GM23338 (cell line): Measurements from ENCODE around the gene ALG14. TPM values are rescaled to one million over a fixed set of nuclear protein-coding genes. Genes with fewer than 3 reads are reported as not detected.

Source experiments
- ATAC-seq: fragments of 200-7000 bp; cut with Tn5 transposase; 3 replicates; pipeline ENCODE4 v1.9.1; 2020
- DNase-seq: peaks from one replicate; pipeline ENCODE4 v3.0.0-alpha.2; 2015; ENCODE audit warnings: low spot score
- H2AFZ ChIP-seq: fragments of 200-600 bp; sonication (generic); 2 replicates; pipeline ENCODE4 v1.8.0; 2016; ENCODE audit warnings: antibody characterized with exemption, mild to moderate bottlenecking, moderate library complexity
- H3F3A ChIP-seq: fragments of 200-600 bp; sonication (generic); replicated peaks from 2 replicates; pipeline ENCODE4 v1.8.0; 2017; ENCODE audit warnings: antibody characterized with exemption, mixed run types, low read depth
- H3K27ac ChIP-seq: fragments of 200-600 bp; sonication (generic); 2 replicates; pipeline ENCODE4 v1.6.1; 2016; ENCODE audit warnings: low read depth
- H3K27me3 ChIP-seq: fragments of 200-600 bp; sonication (generic); 2 replicates; pipeline ENCODE4 v1.8.0; 2016; ENCODE audit warnings: mild to moderate bottlenecking, mixed run types, moderate library complexity; ENCODE audit not compliant: insufficient read depth
- H3K36me3 ChIP-seq: fragments of 200-600 bp; sonication (generic); 2 replicates; pipeline ENCODE4 v1.8.0; 2016; ENCODE audit warnings: mild to moderate bottlenecking; ENCODE audit not compliant: insufficient read depth
- H3K4me1 ChIP-seq: fragments of 200-600 bp; sonication (generic); 2 replicates; pipeline ENCODE4 v1.8.0; 2016; ENCODE audit warnings: mild to moderate bottlenecking, moderate library complexity; ENCODE audit not compliant: insufficient read depth
- H3K4me2 ChIP-seq: fragments of 200-600 bp; sonication (generic); 2 replicates; pipeline ENCODE4 v1.7.1; 2017; ENCODE audit warnings: mixed run types
- H3K4me3 ChIP-seq: fragments of 200-600 bp; sonication (generic); 2 replicates; pipeline ENCODE4 v1.6.1; 2016; ENCODE audit warnings: mixed run types
- H3K79me2 ChIP-seq: fragments of 200-600 bp; sonication (generic); replicated peaks from 2 replicates; pipeline ENCODE4 v1.8.0; 2017; ENCODE audit warnings: mild to moderate bottlenecking; ENCODE audit not compliant: insufficient read depth
- H3K9me2 ChIP-seq: fragments of 200-600 bp; sonication (generic); 2 replicates; pipeline ENCODE4 v1.8.0; 2017; ENCODE audit not compliant: insufficient read depth
- H4K20me1 ChIP-seq: fragments of 200-600 bp; sonication (generic); replicated peaks from 2 replicates; pipeline ENCODE4 v1.8.0; 2017; ENCODE audit warnings: mild to moderate bottlenecking; ENCODE audit not compliant: insufficient read depth
- H3K27ac Mint-ChIP-seq: 2 replicates; pipeline ENCODE4 v1.8.0; 2020; ENCODE audit warnings: inconsistent platforms, mild to moderate bottlenecking, moderate library complexity, mixed read lengths
- H3K27me3 Mint-ChIP-seq: 3 replicates; pipeline ENCODE4 v1.8.0; 2022; ENCODE audit warnings: low read depth, mild to moderate bottlenecking, moderate library complexity, mixed read lengths, inconsistent platforms; ENCODE audit not compliant: insufficient read depth, poor library complexity
- H3K36me3 Mint-ChIP-seq: 3 replicates; pipeline ENCODE4 v1.8.0; 2021; ENCODE audit warnings: low read depth, mild to moderate bottlenecking, inconsistent platforms, moderate library complexity, mixed read lengths
- H3K4me1 Mint-ChIP-seq: 3 replicates; pipeline ENCODE4 v1.8.0; 2020; ENCODE audit warnings: mild to moderate bottlenecking, inconsistent platforms, mixed read lengths
- H3K4me3 Mint-ChIP-seq: 3 replicates; pipeline ENCODE4 v1.8.0; 2021; ENCODE audit warnings: moderate library complexity, mild to moderate bottlenecking, inconsistent platforms, mixed read lengths
- H3K9me3 Mint-ChIP-seq: 3 replicates; pipeline ENCODE4 v1.8.0; 2020; ENCODE audit warnings: moderate library complexity, mild to moderate bottlenecking, inconsistent platforms, mixed read lengths
- EZH2phosphoT487 ChIP-seq: fragments of 200-600 bp; sonication (generic); IDR thresholded peaks from one replicate; pipeline ENCODE4 v1.8.1; 2018; ENCODE audit warnings: antibody characterized with exemption; ENCODE audit not compliant: unreplicated experiment
- JUNB ChIP-seq: IDR thresholded peaks from one replicate; pipeline ENCODE4 v1.6.1; 2016; ENCODE audit warnings: antibody characterized with exemption; ENCODE audit not compliant: unreplicated experiment
- POLR2AphosphoS5 ChIP-seq: IDR thresholded peaks from 2 replicates; pipeline ENCODE4 v1.6.1; 2016; ENCODE audit warnings: antibody characterized with exemption, low read depth
- STAT1 ChIP-seq: IDR thresholded peaks from one replicate; pipeline ENCODE4 v1.6.1; 2016; ENCODE audit warnings: antibody characterized with exemption; ENCODE audit not compliant: unreplicated experiment
- ZNF114 ChIP-seq: fragments of 250-450 bp; sonication (Bioruptor Pico); IDR thresholded peaks from 2 replicates; pipeline ENCODE4 v1.5.0; 2020; ENCODE audit warnings: mild to moderate bottlenecking, moderate library complexity
- polyA plus RNA-seq: library from polyadenylated mRNA; unstranded; fragments of >200 nt; fragmentation: Nextera tagmentation; extraction: Ambion mirVana; gene quantifications from 2 replicates; pipeline ENCODE4 v1.2.1, GENCODE V29; 2016
- total RNA-seq: library from RNA; depleted of rRNA; stranded (reverse); fragments of >200 nt; shearing (Covaris generic); gene quantifications from 2 replicates; pipeline ENCODE4 v1.2.3, GENCODE V29; 2014
- TF ChIP-seq, protein P1 (sequence below), 2 experiments: fragments of 200-600 bp in 1 of 2; sonication (generic) in 1 of 2; conservative IDR thresholded peaks; 2 replicates each; pipeline versions ENCODE4 v1.5.1 to v1.6.1; 2016 to 2017; ENCODE audit warnings: antibody characterized with exemption in 2 of 2, low read depth in 2 of 2, mild to moderate bottlenecking in 2 of 2, moderate library complexity in 1 of 2
- TF ChIP-seq, protein P2 (sequence below): IDR thresholded peaks from one replicate; pipeline ENCODE4 v1.6.1; 2018; ENCODE audit warnings: antibody characterized with exemption; ENCODE audit not compliant: unreplicated experiment
- TF ChIP-seq, protein P3 (sequence below): fragments of 250-450 bp; sonication (Bioruptor Pico); IDR thresholded peaks from 2 replicates; pipeline ENCODE4 v1.5.0; 2020; ENCODE audit warnings: mild to moderate bottlenecking, moderate library complexity
- TF ChIP-seq, protein P4 (sequence below): IDR thresholded peaks from 2 replicates; pipeline ENCODE4 v1.6.1; 2016; ENCODE audit warnings: antibody characterized with exemption

Gene ALG14
- total and polyA plus RNA-seq, 2 experiments from 2014 or later = 0.42 to 2.8 TPM

DNA sequence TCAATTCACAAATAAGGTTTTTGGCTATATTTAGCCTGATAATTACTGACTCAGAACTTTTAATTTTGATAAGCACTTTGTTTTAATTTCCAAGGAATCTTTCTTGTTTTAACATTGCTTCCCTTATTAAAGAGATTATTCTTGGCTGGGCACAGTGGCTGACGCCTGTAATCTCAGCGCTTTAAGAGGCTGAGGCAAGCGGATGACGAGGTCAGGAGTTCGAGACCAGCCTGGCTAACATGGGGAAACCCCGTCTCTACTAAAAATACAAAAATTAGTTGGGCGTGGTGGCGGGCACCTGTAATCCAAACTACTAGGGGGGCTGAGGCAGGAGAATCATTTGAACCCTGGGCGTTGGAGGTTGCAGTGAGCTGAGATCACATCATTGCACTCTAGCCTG is 13.8 kb downstream of the ALG14 start:
- no peak for ATAC-seq
- H3K36me3 Mint-ChIP-seq = no peaks in the 10 kb centered on the region

More for the DNA sequence above, 13.8 kb downstream of the ALG14 start:
- Histone ChIP-seq H3K36me3 (no peaks in the 10 kb centered on the region), H3K4me2 (no peak overlapping the region), H3K27ac (no peak overlapping the region), H3F3A (no peaks in the 10 kb centered on the region), H3K79me2 (no peaks in the 10 kb centered on the region), H4K20me1 (no peaks in the 10 kb centered on the region), H2AFZ (no peak overlapping the region), H3K4me1 (no peaks in the 10 kb centered on the region), H3K4me3 (no peak overlapping the region), H3K27me3 (no peaks in the 10 kb centered on the region), H3K9me2 (no peaks in the 10 kb centered on the region)
- H3K27ac Mint-ChIP-seq = no peak overlapping the region
- no peak overlapping the region for H3K4me3 Mint-ChIP-seq
- no peaks in the 10 kb centered on the region for H3K9me3 Mint-ChIP-seq
- H3K4me1 Mint-ChIP-seq = no peaks in the 10 kb centered on the region
- TF ChIP-seq POLR2AphosphoS5 (no peak), ZNF114 (CRISPR knock-in tag) (no peak), EZH2phosphoT487 (no peak), STAT1 (no peak), JUNB (no peak)
- TF ChIP-seq, protein P1, sequence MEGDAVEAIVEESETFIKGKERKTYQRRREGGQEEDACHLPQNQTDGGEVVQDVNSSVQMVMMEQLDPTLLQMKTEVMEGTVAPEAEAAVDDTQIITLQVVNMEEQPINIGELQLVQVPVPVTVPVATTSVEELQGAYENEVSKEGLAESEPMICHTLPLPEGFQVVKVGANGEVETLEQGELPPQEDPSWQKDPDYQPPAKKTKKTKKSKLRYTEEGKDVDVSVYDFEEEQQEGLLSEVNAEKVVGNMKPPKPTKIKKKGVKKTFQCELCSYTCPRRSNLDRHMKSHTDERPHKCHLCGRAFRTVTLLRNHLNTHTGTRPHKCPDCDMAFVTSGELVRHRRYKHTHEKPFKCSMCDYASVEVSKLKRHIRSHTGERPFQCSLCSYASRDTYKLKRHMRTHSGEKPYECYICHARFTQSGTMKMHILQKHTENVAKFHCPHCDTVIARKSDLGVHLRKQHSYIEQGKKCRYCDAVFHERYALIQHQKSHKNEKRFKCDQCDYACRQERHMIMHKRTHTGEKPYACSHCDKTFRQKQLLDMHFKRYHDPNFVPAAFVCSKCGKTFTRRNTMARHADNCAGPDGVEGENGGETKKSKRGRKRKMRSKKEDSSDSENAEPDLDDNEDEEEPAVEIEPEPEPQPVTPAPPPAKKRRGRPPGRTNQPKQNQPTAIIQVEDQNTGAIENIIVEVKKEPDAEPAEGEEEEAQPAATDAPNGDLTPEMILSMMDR (conservative IDR thresholded peaks at IDR 0.05; ENCODE audit: low read depth in 2 of 2) = no peak
- TF ChIP-seq, protein P2, sequence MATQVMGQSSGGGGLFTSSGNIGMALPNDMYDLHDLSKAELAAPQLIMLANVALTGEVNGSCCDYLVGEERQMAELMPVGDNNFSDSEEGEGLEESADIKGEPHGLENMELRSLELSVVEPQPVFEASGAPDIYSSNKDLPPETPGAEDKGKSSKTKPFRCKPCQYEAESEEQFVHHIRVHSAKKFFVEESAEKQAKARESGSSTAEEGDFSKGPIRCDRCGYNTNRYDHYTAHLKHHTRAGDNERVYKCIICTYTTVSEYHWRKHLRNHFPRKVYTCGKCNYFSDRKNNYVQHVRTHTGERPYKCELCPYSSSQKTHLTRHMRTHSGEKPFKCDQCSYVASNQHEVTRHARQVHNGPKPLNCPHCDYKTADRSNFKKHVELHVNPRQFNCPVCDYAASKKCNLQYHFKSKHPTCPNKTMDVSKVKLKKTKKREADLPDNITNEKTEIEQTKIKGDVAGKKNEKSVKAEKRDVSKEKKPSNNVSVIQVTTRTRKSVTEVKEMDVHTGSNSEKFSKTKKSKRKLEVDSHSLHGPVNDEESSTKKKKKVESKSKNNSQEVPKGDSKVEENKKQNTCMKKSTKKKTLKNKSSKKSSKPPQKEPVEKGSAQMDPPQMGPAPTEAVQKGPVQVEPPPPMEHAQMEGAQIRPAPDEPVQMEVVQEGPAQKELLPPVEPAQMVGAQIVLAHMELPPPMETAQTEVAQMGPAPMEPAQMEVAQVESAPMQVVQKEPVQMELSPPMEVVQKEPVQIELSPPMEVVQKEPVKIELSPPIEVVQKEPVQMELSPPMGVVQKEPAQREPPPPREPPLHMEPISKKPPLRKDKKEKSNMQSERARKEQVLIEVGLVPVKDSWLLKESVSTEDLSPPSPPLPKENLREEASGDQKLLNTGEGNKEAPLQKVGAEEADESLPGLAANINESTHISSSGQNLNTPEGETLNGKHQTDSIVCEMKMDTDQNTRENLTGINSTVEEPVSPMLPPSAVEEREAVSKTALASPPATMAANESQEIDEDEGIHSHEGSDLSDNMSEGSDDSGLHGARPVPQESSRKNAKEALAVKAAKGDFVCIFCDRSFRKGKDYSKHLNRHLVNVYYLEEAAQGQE = no peak
- TF ChIP-seq, protein P3, sequence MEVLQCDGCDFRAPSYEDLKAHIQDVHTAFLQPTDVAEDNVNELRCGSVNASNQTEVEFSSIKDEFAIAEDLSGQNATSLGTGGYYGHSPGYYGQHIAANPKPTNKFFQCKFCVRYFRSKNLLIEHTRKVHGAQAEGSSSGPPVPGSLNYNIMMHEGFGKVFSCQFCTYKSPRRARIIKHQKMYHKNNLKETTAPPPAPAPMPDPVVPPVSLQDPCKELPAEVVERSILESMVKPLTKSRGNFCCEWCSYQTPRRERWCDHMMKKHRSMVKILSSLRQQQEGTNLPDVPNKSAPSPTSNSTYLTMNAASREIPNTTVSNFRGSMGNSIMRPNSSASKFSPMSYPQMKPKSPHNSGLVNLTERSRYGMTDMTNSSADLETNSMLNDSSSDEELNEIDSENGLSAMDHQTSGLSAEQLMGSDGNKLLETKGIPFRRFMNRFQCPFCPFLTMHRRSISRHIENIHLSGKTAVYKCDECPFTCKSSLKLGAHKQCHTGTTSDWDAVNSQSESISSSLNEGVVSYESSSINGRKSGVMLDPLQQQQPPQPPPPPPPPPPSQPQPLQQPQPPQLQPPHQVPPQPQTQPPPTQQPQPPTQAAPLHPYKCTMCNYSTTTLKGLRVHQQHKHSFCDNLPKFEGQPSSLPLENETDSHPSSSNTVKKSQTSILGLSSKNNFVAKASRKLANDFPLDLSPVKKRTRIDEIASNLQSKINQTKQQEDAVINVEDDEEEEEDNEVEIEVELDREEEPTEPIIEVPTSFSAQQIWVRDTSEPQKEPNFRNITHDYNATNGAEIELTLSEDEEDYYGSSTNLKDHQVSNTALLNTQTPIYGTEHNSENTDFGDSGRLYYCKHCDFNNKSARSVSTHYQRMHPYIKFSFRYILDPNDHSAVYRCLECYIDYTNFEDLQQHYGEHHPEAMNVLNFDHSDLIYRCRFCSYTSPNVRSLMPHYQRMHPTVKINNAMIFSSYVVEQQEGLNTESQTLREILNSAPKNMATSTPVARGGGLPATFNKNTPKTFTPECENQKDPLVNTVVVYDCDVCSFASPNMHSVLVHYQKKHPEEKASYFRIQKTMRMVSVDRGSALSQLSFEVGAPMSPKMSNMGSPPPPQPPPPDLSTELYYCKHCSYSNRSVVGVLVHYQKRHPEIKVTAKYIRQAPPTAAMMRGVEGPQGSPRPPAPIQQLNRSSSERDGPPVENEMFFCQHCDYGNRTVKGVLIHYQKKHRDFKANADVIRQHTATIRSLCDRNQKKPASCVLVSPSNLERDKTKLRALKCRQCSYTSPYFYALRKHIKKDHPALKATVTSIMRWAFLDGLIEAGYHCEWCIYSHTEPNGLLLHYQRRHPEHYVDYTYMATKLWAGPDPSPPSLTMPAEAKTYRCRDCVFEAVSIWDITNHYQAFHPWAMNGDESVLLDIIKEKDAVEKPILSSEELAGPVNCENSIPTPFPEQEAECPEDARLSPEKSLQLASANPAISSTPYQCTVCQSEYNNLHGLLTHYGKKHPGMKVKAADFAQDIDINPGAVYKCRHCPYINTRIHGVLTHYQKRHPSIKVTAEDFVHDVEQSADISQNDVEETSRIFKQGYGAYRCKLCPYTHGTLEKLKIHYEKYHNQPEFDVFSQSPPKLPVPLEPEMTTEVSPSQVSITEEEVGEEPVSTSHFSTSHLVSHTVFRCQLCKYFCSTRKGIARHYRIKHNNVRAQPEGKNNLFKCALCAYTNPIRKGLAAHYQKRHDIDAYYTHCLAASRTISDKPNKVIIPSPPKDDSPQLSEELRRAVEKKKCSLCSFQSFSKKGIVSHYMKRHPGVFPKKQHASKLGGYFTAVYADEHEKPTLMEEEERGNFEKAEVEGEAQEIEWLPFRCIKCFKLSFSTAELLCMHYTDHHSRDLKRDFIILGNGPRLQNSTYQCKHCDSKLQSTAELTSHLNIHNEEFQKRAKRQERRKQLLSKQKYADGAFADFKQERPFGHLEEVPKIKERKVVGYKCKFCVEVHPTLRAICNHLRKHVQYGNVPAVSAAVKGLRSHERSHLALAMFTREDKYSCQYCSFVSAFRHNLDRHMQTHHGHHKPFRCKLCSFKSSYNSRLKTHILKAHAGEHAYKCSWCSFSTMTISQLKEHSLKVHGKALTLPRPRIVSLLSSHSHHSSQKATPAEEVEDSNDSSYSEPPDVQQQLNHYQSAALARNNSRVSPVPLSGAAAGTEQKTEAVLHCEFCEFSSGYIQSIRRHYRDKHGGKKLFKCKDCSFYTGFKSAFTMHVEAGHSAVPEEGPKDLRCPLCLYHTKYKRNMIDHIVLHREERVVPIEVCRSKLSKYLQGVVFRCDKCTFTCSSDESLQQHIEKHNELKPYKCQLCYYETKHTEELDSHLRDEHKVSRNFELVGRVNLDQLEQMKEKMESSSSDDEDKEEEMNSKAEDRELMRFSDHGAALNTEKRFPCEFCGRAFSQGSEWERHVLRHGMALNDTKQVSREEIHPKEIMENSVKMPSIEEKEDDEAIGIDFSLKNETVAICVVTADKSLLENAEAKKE (CRISPR knock-in tag) = no peak
- TF ChIP-seq, protein P4, sequence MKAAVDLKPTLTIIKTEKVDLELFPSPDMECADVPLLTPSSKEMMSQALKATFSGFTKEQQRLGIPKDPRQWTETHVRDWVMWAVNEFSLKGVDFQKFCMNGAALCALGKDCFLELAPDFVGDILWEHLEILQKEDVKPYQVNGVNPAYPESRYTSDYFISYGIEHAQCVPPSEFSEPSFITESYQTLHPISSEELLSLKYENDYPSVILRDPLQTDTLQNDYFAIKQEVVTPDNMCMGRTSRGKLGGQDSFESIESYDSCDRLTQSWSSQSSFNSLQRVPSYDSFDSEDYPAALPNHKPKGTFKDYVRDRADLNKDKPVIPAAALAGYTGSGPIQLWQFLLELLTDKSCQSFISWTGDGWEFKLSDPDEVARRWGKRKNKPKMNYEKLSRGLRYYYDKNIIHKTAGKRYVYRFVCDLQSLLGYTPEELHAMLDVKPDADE = no peak
- H3K27me3 Mint-ChIP-seq = peaks cover 3% of the 10 kb centered on the region
- DNase-seq = no peak
